Activated CD4-positive, alpha-beta T cell treated with anti-CD3 and anti-CD28 coated beads for 36 hours (primary cell): ENCODE results near the gene ZBTB49. TPM values are rescaled to one million over a fixed set of nuclear protein-coding genes. Genes with fewer than 3 reads are reported as not detected.
"Not testable (repeated sequence)": the region's sequence is repeated elsewhere in the genome, so short reads cannot be mapped to it uniquely, and the experiment has no call there.

Experiments used
- ATAC-seq: fragments of 200-7000 bp; cut with Tn5 transposase; one replicate; pipeline ENCODE4 v1.10.0; 2021; ENCODE audit warnings: mild to moderate bottlenecking, moderate library complexity
- CTCF ChIA-PET: fragments of 350-600 bp; sonication (Branson Sonifier 250); formaldehyde crosslinking; loops from one replicate; lab custom pipeline; 2021; ENCODE audit warnings: antibody characterized with exemption; lab: Charles Lee
- POLR2A ChIA-PET: fragments of 350-600 bp; sonication (Branson Sonifier 250); formaldehyde crosslinking; loops from one replicate; lab custom pipeline; 2021; ENCODE audit warnings: antibody characterized with exemption, inconsistent platforms; lab: Charles Lee
- DNase-seq: peaks from one replicate; pipeline ENCODE4 v3.0.0-alpha.2; 2020
- H3K27ac Mint-ChIP-seq: one replicate; pipeline ENCODE4 v1.8.0; 2021; ENCODE audit warnings: mixed read lengths
- H3K27me3 Mint-ChIP-seq: one replicate; pipeline ENCODE4 v1.8.0; 2021; ENCODE audit warnings: mixed read lengths
- H3K36me3 Mint-ChIP-seq: one replicate; pipeline ENCODE4 v1.8.0; 2021; ENCODE audit warnings: low read depth, mixed read lengths
- H3K4me1 Mint-ChIP-seq: one replicate; pipeline ENCODE4 v1.8.0; 2021; ENCODE audit warnings: mixed read lengths
- H3K4me3 Mint-ChIP-seq: one replicate; pipeline ENCODE4 v1.8.0; 2021; ENCODE audit warnings: mild to moderate bottlenecking, moderate library complexity, mixed read lengths
- H3K9me3 Mint-ChIP-seq: one replicate; pipeline ENCODE4 v1.8.0; 2021; ENCODE audit warnings: low read depth, mixed read lengths
- intact Hi-C, 2 experiments: fragments of 100-400 bp; cut with DNase I in 1 of 2; cut with micrococcal nuclease in 1 of 2; formaldehyde crosslinking; loops; one replicate each; pipeline versions ENCODE4 v1.14.2 to v1.15.1; 2022 to 2024; cut with DNase I, micrococcal nuclease
- total RNA-seq, 2 experiments: library from RNA; stranded (reverse); gene quantifications; one replicate each; pipeline ENCODE4 v1.2.3, GENCODE V29; 2021

The ZBTB49 gene
- total RNA-seq, 2 experiments from 2014 or later, result 3.3 to 3.8 TPM

DNA sequence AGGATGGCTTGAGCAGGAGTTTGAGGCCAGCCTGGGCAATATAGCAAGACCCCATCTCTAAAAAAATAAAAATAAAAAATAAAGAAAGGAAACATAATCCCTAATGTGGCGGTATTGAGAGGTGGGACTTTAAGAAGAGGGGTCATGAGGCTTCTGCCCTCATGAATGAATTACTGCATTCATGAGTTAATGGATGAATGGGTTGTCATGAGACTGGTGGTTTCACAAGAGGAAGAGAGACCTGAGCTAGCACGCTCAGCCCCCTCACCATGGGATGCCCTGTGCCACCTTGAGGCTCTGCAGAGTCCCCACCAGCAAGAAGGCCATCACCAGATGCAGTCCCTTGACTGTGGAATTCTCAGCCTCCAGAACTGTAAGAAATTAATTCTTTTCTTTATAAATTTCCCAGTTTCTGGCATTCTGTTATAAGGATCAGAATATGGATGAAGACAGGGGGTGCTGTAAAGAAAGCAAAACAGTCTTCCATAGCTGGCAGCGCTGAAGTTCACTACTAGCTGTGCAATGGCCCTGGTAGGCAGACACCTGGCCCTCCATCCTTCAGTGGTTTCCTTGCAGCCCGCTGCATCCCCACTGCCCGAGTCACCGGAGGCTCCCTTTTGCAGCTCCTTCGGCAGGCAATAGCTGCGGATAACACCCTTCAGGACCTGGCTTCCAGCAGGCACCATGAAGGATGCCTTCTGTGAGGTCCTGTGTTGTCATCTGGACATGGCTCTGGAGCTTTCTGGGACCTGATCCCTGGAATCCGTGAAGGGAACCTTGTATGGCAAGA is 52.0 kb downstream of the ZBTB49 start:
- Mint-ChIP-seq H3K4me1 (peaks cover 3% of the 10 kb centered on the region), H3K27ac (no peak overlapping the region), H3K27me3 (no peaks in the 10 kb centered on the region), H3K9me3 (no peaks in the 10 kb centered on the region), H3K4me3 (no peak overlapping the region), H3K36me3 (no peaks in the 10 kb centered on the region)
- intact Hi-C loops, result no loop called here
- DNase-seq (no peak), ATAC-seq (no peak)
- ChIA-PET CTCF (no interaction called here), POLR2A (no interaction called here)

DNA sequence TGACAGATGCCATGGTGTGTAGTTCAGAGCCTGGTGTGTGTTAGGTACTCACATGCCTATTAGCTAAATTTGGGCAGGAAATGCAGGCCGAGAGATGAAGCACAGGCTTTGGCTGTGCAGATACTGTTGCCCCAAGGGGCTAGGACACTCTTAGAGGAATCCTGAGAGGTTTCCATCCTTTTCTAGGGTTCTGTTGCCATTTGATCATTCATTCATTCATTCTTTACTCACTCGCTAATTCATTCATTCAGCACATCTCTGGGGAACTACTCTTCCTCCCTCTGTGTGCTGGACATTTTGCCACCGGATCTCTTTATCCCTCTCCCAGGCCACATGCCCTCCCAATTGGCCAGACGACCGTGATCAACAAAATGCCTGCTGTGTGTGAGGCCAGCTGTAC is 53.0 kb downstream of the ZBTB49 start:
- intact Hi-C loops, result no loop called here
- no peak for ATAC-seq
- Mint-ChIP-seq H3K9me3 (no peaks in the 10 kb centered on the region), H3K4me3 (no peak overlapping the region), H3K27me3 (no peaks in the 10 kb centered on the region), H3K4me1 (peaks cover 11% of the 10 kb centered on the region), H3K27ac (no peak overlapping the region), H3K36me3 (no peaks in the 10 kb centered on the region)
- ChIA-PET CTCF (no interaction called here), POLR2A (no interaction called here)
- no peak for DNase-seq

DNA sequence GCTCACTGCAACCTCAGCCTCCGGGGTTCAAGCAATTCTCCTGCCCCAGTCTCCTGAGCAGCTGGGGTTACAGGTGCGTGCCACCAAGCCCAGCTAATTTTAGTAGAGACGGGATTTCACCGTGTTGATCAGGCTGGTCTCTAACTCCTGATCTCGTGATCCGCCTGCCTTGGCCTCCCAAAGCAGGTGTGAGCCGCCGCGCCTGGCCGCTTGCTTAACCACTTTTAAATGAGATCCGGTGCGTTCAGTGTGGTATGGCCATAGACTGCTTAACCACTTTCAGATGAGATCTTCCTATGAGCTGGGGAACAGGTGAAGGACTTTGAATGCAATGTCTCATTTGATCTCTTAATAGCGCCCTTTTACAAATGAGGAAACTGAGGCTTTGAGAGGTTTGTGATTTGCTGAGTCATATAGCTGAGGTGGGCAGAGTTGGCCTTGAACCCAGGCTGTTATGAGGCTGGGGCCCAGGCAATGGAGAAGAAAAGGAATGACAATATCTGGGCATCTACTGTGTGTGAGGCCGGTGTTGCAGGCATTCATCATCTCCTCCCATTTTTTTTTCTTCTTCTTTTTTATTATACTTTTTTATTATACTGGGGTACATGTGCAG is 55.0 kb downstream of the ZBTB49 start:
- no peak overlapping the region for H3K4me3 Mint-ChIP-seq
- ChIA-PET POLR2A (no interaction called here), CTCF (no interaction called here)
- peaks cover 2% of the 10 kb centered on the region for H3K9me3 Mint-ChIP-seq
- intact Hi-C loops, result no loop called here
- DNase-seq (no peak), ATAC-seq (no peak)
- peaks cover 24% of the 10 kb centered on the region for H3K4me1 Mint-ChIP-seq
- no peaks in the 10 kb centered on the region for H3K36me3 Mint-ChIP-seq
- H3K27me3 Mint-ChIP-seq, result no peaks in the 10 kb centered on the region
- H3K27ac Mint-ChIP-seq, result no peak overlapping the region

DNA sequence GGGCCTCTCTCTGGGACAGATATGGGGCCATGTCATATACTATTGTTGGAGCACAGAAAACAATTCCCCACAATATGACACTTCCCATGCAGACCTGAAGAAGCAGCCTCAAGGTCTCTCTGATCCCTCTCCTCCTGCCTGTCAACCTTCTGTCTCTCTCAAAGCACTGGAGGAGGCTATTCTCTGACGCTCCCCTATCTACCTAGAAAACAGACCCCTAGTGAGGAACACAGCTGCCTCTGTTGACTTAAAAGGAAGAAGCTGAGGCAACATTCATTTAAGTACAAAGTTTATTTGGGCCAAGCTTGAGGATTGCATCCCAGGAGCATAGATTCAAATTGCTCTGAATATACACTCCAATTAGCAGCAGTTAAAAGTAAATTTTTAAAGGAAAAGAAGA is 57.5 kb downstream of the ZBTB49 start:
- CTCF ChIA-PET, result interaction anchor here (0.6 kb wide), 1 partner anchor 101 kb away, joined by 3 read pairs; no protein-coding TSS in a partner anchor
- no peak for ATAC-seq
- Mint-ChIP-seq H3K4me1 (peaks cover 24% of the 10 kb centered on the region), H3K4me3 (no peak overlapping the region), H3K27ac (no peak overlapping the region), H3K36me3 (no peaks in the 10 kb centered on the region), H3K27me3 (no peaks in the 10 kb centered on the region), H3K9me3 (peaks cover 4% of the 10 kb centered on the region)
- POLR2A ChIA-PET, result interaction anchor here (0.6 kb wide), 1 partner anchor 12 kb away, joined by 3 read pairs; no protein-coding TSS in a partner anchor
- no peak for DNase-seq
- intact Hi-C loops, result no loop called here

DNA sequence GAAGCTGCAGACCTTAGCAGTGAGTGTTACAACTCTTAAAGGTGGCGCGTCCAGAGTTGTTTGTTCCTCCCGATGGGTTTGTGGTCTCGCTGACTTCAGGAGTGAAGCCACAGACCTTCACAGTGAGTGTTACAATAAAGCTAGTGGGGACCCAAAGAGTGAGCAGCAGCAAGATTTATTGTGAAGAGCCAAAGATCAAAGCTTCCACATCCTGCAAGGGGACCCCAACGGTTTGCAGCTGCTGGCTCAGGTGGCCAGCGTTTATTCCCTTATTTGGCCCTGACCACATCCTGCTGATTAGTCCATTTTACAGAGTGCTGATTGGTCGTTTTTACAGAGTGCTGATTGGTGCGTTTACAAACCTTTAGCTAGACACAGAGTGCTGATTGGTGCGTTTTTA is 58.5 kb downstream of the ZBTB49 start:
- H3K27ac Mint-ChIP-seq, POLR2A ChIA-PET, H3K9me3 Mint-ChIP-seq, H3K4me3 Mint-ChIP-seq, intact Hi-C loops, H3K36me3 Mint-ChIP-seq, H3K27me3 Mint-ChIP-seq: not testable (repeated sequence)
- ATAC-seq (peak; percentile 39), DNase-seq (peak; percentile 13)
- CTCF ChIA-PET, result interaction anchor here (0.7 to 1.2 kb wide), 2 partner anchors 9 to 97 kb away, joined by 3 to 7 read pairs; no protein-coding TSS in a partner anchor
- H3K4me1 Mint-ChIP-seq, result peaks cover 22% of the 10 kb centered on the region

DNA sequence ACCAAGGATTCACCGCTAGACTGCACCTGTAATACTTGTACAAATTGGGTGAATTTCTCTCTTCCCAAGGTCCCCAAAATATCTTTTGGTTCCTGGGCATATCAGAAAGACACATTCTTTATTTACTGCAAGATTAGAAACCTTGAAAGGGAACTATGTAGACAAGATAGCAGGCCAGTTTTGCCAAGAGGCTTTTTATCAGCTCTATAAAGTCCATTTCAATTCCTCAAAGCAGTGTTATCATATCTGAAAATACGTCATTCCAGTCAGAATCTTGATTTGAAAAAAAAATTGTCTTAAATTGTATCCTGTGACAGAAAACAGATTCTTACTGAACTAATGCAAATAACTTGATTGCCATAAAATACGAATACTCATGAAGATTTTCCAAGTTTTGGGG is 59.8 kb downstream of the ZBTB49 start:
- Mint-ChIP-seq H3K36me3 (no peaks in the 10 kb centered on the region), H3K9me3 (peaks cover 4% of the 10 kb centered on the region), H3K27me3 (no peaks in the 10 kb centered on the region), H3K4me1 (peaks cover 22% of the 10 kb centered on the region), H3K27ac (no peak overlapping the region), H3K4me3 (no peak overlapping the region)
- ChIA-PET POLR2A (no interaction called here), CTCF (interaction anchor here (1.0 kb wide), 1 partner anchor 9 kb away, joined by 3 read pairs; no protein-coding TSS in a partner anchor)
- DNase-seq, result no peak
- no peak for ATAC-seq
- intact Hi-C loops, result no loop called here

DNA sequence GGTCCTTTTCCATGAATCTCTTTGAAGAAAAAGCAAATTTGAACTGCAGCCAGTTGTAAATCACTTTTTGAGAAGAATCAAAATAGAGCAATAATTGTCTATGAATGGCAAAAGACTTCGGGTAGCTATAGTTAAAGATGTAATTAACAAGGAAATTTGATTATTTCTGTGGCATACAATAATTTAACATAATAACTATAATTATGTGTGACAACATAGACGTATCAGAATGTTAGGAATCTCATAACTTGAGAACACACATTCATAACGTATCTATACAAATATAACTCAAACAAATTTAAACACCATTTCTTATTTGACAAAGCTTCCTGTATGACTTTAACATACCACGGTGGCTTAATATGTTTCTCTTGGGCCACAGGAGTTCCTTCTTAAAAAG is 60.9 kb downstream of the ZBTB49 start:
- no peak overlapping the region for H3K4me3 Mint-ChIP-seq
- POLR2A ChIA-PET, result no interaction called here
- no peak overlapping the region for H3K27ac Mint-ChIP-seq
- peaks cover 22% of the 10 kb centered on the region for H3K4me1 Mint-ChIP-seq
- ATAC-seq (no peak), DNase-seq (no peak)
- intact Hi-C loops, result no loop called here
- CTCF ChIA-PET, result interaction anchor here (0.5 kb wide), 1 partner anchor 82 kb away, joined by 3 read pairs; no protein-coding TSS in a partner anchor
- H3K9me3 Mint-ChIP-seq, result peaks cover 4% of the 10 kb centered on the region
- H3K27me3 Mint-ChIP-seq, result no peaks in the 10 kb centered on the region
- no peaks in the 10 kb centered on the region for H3K36me3 Mint-ChIP-seq

DNA sequence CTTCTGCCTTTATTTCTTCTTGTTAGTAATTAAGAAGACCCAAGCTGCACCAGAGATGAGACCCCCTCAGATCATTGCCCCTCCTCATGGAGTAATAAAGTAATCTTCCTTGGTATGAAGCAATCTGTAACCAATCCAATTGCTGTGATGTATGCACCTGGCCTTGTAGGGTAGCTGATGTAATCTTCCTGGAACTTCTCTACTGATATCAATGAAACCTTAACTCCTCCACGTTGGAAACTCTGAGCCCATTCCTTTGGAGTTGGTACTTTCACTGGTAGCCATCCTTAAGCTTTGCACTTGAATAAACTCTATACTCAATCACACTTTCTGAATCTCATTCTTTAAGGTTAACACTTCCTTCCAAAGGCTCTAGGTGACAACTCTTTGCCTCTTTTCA is 65.3 kb downstream of the ZBTB49 start:
- no peaks in the 10 kb centered on the region for H3K36me3 Mint-ChIP-seq
- ChIA-PET CTCF (no interaction called here), POLR2A (no interaction called here)
- intact Hi-C loops, result no loop called here
- peaks cover 2% of the 10 kb centered on the region for H3K9me3 Mint-ChIP-seq
- ATAC-seq, result no peak
- H3K27me3 Mint-ChIP-seq, result no peaks in the 10 kb centered on the region
- no peak overlapping the region for H3K4me3 Mint-ChIP-seq
- H3K4me1 Mint-ChIP-seq, result no peaks in the 10 kb centered on the region
- H3K27ac Mint-ChIP-seq, result no peak overlapping the region
- DNase-seq, result no peak

DNA sequence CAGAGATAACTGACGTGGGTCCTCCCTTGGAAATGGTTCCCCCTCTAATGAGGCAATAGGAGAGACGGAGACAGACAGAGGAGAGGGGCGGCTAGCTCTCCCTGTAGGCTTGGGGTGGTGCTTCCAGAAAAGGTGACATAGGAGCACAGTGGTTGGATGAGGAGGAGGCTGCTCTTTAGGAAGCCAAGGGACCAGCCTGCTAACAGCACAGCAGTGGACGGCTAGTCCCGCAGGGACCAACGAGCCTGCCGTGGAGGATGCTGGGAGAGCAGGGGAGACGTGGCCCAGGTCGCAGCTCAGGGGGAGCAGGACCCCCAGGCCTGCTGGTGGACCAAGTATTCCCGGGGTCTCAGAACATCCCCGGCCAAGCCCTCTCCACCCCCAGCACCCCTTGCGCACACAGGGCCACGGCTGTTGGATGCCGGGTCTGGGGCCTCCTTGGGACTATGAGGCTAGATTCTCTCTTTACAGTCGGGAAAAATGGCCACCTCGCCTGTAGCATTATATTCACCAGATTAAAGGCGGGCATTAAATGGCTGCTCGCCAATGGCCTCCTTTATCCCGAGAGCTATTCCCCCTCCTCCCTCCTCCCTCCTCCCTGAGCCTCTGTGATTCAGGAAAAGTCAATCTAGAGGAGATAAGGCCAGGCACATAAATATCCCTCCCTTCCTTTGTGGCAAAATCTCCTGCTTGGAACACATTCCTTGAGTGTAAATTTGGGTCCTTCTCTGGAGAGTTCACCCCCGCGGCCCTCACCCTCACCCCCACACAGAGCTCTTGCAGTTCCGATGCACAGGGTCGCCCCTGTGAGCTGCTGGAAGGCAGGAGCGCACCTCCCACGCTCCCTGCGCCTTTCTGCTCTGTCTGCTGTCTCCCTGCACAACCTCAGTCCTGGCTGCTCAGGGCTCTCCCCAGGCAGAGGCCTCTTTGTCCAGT is 66.3 kb downstream of the ZBTB49 start:
- no peaks in the 10 kb centered on the region for H3K9me3 Mint-ChIP-seq
- H3K4me3 Mint-ChIP-seq, result no peak overlapping the region
- H3K27me3 Mint-ChIP-seq, result no peaks in the 10 kb centered on the region
- no peaks in the 10 kb centered on the region for H3K36me3 Mint-ChIP-seq
- ChIA-PET CTCF (no interaction called here), POLR2A (no interaction called here)
- no peak for DNase-seq
- H3K4me1 Mint-ChIP-seq, result no peaks in the 10 kb centered on the region
- no peak for ATAC-seq
- no peak overlapping the region for H3K27ac Mint-ChIP-seq
- intact Hi-C loops, result no loop called here

DNA sequence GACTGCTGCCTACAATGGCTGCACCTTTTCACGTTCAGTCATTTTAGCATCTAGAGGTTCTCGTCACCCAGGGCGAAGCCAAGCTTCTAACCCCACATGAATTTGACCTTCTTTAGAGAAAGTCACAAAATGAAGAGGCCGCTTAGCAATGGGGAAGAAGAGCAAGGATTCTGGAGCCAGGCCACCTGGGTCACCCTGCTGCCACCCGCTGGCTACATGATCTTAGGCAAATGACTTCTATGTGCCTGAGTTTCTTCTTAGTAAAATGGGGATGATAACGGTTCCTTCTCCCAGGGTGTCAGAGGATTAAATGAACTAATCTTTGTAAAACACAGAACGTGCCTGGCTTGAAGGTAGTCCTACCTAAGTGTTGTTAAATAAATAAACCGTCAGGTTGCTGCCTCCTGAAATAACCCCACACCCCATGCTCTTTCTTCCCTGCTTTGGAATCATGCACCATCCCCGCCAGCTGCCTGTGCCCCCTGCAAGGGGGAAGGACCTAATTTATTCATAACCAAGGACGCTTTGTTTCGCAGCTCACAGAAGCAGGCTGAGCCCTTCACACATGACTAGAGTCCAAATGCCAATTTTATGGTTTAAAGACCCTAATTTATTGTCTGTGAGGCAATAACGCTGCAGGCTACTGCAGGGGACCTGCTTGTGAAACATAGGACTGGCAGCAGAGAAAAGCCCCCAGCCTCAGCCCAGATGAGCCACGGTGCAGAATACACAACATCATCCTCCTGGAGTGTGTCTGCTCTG is 68.2 kb downstream of the ZBTB49 start:
- CTCF ChIA-PET, result interaction anchor here (1.3 kb wide), 1 partner anchor 9 kb away, joined by 3 read pairs; no protein-coding TSS in a partner anchor
- intact Hi-C loops, result no loop called here
- no peaks in the 10 kb centered on the region for H3K4me1 Mint-ChIP-seq
- no peak overlapping the region for H3K4me3 Mint-ChIP-seq
- ATAC-seq (no peak), DNase-seq (no peak)
- H3K27ac Mint-ChIP-seq, result no peak overlapping the region
- POLR2A ChIA-PET, result no interaction called here
- no peaks in the 10 kb centered on the region for H3K36me3 Mint-ChIP-seq
- H3K9me3 Mint-ChIP-seq, result no peaks in the 10 kb centered on the region
- peaks cover 2% of the 10 kb centered on the region for H3K27me3 Mint-ChIP-seq

DNA sequence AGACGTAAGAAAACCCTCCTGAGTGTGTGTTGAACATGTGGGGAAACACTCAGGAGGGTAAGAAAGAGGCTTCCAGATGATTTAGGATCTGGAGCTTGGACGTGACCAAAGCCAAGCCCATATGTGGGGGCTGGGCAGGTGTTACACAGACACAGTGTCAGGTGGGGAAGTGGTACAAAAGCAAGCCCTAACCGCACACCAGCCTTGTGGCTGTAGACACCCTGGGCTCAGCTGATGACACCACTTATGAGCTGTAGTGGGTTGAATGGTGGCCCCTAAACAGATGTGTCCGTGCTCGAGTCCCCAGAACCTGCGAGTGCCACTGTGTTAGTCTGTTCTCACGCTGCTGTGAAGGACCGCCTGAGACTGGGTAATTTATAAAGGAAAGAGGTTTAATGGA is 71.8 kb downstream of the ZBTB49 start:
- ChIA-PET POLR2A (no interaction called here), CTCF (no interaction called here)
- Mint-ChIP-seq H3K27me3 (peaks cover 2% of the 10 kb centered on the region), H3K4me3 (no peak overlapping the region), H3K4me1 (no peaks in the 10 kb centered on the region), H3K27ac (no peak overlapping the region), H3K9me3 (peaks cover 8% of the 10 kb centered on the region), H3K36me3 (peaks cover 1% of the 10 kb centered on the region)
- intact Hi-C loops, result no loop called here
- no peak for ATAC-seq
- no peak for DNase-seq
